HG03432 (cell line): ENCODE measurements around the gene DOP1B.
"Not testable (repeated sequence)": the region's sequence is repeated elsewhere in the genome, so short reads cannot be mapped to it uniquely, and the experiment has no call there.

ENCODE experiments used
- ATAC-seq: cut with Tn5 transposase; IDR thresholded peaks from one replicate; pipeline ENCODE4 v1.9.1; 2021; ENCODE audit warnings: mild to moderate bottlenecking, moderate library complexity; ENCODE audit not compliant: unreplicated experiment

DOP1B gene

DNA sequence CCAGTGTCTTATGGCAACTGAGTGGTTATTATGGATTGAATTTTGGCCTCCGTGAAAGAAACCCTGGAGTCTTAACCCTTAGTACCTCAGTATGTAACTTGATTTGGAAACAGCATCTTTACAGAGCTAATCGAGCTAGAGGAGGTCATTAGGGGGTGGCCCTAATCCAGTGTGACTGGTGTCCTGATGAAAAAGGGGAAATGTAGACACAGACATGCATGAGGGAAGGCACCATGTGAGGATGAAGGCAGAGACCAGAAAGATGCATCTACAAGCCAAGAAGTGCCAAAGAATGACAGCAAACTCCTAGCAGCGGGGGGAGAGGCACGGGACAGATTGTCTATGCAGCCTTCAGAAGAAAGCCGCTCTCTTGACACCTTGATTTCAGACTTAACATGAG is 14.7 kb downstream of the DOP1B start:
- no peak for ATAC-seq

DNA sequence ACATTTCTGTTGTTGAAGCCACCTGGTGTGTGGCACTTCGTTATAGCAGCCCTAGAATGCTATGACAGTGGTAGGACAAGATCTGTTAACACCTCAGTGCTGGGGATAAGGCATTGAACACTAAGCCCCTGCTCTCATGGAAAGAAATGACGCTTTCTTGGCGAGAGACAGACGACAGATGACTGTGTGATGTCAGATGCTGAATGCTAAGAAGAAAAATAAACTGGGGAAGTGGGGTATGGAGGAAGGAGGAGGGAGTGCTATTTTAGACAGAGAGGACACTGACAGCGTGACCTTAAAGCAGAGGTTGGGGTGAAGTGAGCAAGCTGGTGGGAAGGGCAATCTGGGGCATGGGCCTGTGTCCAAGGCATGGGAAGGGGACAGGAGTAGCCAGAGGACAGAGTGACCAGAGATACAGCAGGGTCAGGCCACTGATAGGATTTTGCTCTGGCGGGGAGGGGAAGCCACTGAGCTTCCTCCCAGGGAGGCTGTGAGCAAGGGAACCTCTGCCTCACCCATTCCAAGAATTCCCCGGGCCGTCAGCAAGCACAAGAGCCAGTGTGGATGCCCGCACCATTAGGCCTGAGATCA is 15.2 kb downstream of the DOP1B start:
- no peak for ATAC-seq

DNA sequence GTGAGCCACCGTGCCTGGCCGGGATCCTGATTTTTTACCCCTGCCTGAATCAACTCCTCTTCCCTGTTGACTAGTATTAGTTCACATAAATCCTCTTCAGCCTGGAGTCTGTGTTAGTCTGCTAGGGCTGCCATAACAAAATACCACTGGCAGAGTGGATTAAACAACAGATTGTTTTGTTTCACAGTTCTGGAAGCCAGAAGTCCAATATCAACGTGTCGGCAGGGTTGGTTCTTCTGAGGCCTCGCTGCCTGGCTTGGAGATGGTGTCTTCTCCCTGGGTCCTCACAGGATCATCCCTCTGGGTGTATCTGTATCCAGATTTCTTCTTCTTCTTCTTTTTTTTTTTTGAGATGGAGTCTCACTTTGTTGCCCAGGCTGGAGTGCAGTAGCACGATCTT is 18.2 kb downstream of the DOP1B start:
- no peak for ATAC-seq

DNA sequence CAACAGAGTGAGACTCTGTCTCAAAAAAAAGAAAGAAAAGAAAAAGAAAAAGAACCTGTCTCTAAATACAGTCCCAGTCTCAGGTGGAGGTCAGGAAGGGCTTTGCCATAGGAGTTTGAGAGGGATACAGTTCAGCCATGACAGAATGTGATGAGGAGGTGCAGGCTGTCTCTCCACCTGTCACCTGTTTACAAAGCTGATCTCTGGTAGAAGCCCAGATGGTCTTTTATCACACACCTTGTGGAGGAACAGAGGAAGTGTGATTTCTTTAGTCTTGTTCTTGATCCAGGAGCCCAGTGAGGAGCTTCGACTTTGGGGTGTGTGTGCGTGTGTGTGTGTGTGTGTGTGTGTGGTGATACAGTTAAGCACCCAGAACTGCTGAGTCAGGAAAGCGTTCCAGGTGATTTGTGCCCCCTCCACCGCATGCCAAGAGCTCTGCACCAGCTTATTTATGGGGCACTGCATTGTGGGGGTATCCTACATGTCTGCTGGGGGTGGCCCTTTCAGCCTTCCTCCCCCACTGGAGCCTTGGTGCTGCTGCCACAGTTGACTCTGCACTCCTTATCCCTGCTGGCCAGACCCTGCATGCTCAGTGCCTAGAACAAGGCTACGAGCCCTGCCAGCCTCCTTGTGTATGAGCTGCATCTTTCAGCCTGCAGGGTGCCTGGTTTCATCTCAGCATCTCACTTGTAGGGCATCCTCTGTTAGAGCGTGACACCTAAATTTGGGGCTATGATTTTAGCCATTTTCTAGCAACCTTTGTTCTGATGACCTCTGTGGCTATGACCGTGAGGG is 19.3 kb downstream of the DOP1B start:
- no peak for ATAC-seq

DNA sequence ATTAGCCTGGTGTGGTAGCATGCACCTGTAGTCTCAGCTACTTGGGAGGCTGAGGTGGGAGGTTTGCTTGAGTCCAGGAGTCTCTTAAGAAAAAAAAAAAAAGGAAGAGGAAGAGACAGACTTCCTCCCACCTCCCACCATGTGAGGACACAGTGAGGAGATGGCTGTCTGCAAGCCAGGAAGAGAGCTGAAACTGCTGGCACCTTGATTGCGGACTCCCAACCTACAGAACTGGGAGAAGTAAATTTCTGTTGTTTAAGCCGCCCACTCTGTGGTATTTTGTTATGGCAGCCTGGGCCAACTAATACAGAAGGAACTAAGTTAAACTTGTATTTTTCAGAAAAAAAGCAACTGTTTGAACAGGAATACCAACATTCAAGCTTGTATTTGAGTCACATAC is 21.7 kb downstream of the DOP1B start:
- no peak for ATAC-seq

DNA sequence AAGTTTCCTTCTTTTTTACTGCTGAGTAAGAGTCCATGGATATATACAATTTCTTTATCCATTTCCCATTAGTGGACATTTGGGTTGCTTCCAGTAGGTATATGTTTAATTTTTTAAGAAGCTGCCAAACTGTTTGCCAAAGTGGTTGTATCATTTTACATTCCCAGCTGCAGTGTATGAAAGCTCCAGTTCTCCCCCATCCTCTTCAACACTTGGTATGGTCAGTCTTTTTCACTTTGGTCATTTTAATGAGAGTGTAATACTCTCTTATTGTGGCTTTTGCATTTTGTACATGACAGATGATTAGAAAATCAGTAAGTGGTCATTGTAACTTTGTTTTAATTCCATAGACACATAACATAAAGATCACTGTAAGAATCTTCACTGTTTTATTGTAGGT is 22.5 kb downstream of the DOP1B start:
- no peak for ATAC-seq

DNA sequence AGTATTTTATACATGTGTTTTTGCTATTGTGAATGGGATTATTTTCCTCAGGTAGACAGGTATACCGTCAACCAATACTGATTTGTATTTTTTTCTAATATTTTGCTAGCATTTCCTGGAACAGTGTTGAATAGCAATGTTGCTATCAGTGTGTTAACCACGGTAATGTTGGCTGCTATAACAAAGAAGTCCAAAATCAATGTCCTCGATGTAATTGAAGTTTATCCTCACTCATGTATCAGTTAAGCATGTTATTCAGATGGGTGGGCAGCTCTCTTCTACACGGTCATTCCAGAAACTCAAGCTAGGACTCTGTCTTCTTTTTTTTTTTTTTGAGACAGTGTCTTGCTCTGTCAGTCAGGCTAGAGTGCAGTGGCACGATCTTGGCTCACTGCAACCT is 24.3 kb downstream of the DOP1B start:
- ATAC-seq = no peak

DNA sequence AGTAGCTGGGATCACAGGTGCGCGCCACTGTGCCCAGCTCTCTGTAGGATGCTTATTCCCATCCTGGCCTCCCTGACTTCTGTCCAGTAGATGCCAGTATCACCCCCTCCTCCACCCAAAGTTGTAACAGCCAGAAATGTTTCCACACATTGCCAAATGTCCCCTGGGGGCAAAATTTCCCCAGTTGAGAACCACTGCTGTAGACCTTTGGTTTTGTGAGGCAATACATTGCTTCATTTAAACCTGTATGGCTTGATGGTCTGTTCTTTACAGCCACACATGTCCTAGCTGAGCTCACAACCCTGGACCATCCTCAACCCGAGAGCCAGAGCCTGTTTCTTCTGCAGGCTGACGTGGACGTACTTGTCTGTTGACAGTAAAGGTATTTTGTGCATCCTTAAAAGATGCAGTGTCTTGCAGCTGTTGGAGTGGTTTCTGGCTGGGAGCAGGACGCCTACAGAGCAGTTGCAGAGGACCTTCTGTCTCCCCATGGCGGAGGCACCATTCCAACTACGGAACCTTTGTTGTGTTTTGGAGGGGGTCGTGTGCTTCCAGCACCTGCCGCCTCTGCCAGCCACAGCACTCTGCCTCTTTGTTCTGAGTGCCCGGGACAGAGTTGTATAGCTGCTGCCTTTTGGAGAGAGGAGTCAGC is 26.6 kb downstream of the DOP1B start:
- no peak for ATAC-seq

DNA sequence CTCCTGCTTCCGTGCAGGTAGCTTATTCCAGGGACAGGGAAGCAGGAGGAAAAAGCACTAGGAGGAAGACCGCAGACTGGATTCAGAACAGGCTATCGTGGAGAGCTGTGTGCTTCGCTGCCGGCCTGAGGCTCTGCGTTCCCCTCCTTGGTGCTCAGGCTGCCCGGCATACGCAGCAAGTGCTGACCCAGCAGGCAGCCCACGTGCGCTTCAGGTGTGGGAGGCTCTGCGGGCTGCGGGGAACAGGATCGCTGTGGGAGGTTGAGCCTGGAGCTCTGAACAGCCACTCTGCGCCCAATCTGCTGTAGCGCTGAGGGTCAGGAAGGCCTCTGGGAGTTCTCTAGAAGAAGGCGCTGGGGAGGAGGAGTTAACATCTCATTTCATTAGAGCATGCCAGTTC is 27.9 kb downstream of the DOP1B start:
- ATAC-seq = no peak

DNA sequence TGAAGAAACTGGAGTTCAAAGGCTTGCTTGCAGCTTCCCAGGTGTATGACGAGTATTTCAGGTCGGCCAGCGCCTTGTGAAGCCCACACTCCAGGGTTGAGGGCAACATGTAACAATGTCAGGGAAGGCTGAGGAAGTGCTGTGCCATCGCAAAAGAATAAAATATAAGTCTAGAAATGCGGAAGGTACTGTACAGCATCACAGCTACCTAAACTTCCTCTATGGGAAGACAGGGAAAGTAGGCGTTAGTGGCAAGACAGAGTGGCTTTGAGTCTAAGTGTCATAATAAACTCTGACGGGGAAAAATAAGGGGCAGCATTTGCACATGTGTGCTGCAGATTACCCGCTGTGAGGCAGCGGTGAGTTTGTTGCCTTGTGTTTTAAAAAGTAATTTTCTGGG is 28.9 kb downstream of the DOP1B start:
- no peak for ATAC-seq

DNA sequence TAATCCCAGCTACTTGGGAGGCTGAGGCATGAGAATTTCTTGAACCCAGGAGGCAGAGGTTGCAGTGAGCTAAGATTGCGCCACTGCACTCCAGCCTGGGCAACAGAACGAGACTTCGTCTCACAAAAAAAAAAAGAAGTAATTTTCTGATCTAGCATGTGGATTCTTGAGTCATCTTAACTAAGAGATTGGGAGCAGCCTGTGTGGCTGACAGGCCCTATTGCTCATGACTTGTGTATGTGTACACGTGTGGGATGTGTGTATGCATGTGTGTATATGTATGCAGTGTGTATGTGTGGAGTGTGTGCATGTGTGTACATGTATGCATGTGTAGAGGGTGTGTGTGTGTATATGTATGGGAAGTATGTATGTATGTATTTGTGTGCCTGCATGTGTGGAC is 29.5 kb downstream of the DOP1B start:
- no peak for ATAC-seq

DNA sequence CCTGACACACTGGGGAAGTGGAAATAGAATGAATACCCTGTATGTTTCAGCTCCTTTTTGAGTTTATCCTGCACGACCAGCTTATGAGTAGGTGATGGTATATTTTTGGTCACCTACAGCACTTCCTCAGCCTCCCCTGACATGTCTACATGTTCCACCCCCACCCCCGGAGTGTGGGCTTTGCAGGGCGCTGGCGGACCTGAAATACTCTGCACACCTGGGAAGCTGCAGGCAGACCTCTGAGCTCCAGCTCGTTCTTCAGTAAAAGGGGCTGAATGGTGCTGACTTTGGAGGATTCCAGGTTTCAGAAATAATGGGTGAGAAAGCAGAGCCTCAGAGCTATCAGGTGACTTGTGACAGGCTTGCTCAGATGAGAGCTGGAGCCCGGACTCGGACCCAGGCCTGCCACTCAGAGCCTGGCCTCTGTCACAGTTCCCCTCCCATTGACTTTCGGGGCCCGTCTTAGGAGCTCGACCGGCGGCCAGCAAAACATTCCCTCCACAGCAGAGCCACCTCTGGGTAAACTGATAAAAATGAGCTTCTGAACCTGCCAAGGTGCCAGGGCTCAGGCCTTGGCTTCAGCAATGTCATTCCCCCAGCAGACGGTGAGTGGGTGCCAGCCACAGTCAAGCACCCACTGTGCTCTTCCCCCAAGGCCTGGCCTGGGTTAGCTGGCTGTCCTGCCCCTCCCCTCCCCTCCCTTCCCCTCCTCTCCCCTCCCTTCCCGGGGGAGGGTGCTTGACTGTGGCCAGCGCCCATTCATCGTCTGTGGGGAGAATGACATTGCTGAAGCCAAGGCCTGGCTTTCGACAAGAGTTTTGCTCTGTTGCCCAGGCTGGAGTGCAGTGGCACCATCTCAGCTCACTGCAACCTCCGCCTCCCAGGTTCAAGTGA is 30.1 kb downstream of the DOP1B start:
- ATAC-seq = no peak

DNA sequence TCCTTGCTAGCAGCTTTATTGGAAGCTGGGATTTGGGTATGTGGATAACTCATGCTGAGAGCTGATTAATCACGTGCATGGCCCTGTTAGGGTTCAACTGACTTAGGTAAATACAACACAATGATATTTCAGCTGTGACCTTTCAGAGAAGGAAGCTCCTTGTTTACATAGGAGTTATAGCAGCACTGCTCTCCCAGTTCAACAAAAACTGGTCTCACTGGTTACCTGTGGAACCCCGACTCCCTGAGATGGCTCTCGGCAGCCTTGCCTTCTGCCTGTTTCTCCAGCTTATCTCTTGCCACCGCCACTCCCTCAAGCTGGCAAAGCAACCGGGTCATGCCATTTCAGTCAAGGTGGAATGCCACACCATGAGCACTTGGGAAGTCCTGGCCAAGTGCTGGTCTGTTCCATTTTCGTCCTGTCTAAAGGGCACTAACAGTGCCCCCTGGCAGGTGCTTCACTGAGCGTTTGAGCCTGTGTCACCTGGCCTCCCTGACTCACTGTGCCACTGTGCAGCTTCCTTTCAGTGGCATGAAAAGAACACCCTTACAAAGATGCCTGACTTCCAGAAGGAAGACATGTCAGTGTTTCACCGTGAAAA is 31.6 kb downstream of the DOP1B start:
- ATAC-seq = no peak

DNA sequence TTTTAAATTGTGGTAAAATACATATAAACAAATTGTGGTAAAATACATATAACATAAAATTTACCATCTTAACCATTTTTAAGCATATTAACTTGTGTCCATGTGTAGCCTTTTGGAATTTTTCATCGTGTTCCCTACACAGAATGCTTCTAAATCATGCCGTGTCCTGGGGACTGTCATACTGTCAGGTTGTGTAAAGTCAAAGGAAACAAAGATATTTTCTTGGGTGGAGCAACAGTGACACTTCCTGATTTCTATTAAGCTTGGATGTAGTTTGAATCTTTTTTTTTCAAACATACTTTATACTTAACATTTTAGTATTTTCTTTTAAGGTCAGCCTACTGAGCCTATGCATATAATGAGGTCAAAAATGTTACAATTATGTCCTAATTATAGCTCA is 32.3 kb downstream of the DOP1B start:
- ATAC-seq = no peak

DNA sequence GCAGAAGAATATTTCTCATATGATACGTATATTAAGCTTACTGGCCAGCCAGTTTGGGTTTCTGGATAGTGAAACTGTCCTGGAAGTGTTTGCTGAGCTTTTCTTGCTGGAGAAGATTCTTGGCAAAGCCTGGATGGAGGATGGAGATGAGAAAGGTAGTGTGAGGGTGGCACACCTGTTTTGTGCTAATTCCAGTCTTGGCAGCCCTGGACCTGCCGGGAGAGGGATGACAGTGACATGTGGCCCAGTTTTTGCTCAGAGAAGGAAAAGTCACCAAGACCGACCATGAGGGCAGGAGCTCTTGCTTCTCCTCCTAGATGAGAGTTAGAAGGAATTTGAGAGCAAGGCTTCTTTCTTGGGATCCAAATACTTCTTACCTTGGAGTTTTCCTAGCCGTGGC is 34.1 kb downstream of the DOP1B start:
- no peak for ATAC-seq

DNA sequence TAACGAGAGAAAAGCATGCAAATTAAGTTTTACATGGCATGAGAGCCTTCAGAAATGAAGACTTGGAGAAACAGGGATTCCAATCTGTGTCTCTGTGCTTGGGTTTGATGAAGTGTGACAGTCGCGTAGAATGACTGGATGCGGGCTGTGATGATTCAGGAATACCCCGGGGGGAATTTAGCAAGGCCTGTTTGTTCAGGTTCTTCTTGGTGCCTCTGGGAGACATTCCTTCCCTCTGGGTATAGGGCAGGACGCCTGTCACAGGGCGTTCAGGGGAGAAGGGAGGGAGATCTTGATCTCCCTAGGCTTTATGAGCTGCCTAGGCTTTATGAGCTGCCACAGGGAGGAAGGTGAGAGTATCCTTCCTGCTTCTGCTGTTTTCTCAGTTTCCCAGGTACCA is 36.6 kb downstream of the DOP1B start:
- no peak for ATAC-seq

DNA sequence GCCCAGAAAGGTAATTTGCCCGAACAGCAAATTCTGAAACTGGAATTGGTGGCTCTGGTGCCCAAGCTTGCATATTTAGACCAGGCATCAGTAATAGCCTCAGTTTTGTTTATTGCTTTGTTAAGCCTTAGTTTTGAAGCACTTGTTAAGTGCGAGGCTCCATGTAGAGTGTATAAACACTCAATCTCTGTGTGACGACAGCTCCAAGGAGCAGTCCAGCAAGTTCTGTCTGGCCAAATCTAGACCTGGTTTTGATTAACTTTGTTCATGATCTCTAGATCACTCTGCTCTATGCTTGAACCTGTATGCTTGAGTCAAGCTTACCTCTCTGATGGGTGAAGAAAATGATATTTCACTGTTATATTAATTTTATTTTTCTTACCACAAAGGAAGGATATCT is 37.4 kb downstream of the DOP1B start:
- no peak for ATAC-seq

DNA sequence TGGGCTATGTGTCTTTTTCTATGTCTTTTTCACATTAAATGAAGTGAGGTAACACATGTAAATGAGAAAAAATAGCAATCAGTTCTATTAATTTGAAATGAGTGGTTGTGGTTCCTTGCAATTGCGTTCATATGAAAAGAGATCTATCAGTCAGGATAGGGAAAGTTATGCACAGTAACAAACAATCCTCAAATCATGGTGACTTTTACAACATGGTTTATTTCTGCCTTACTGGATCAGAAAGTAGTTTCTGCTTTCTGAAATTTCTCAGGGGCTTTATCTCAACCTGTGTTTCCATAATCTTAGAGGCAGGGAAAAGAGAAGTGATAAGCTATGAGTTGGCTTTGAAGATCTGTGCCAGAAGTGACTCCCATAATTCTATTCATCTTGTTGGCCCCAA is 39.0 kb downstream of the DOP1B start:
- ATAC-seq = no peak

DNA sequence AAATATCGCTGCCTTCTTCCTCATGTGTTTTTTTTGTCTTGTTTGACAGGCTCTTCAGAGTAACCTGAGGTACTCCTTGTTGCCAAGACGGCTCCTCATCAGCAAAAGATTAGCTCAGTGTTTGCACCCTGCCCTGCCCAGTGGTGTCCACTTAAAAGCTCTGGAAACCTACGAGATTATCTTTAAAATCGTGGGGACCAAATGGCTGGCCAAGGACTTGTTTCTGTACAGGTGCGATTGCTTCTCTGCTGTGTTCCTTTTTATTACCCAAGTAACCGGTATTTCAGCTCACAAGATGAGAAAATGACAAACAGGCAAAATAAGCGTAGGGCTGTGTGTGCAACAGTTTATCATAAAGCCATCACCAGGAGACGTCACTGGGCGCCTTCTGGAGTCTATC is 42.4 kb downstream of the DOP1B start:
- no peak for ATAC-seq

DNA sequence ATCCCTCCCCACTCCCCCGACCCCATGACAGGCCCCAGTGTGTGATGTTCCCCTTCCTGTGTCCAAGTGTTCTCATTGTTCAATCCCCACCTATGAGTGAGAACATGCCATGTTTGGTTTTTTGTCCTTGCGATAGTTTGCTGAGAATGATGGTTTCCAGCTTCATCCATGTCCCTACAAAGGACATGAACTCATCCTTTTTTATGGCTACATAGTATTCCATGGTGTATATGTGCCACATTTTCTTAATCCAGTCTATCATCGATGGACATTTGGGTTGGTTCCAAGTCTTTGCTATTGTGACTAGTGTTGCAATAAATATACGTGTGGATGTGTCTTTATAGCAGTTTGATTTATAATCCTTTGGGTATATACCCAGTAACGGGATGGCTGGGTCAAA is 43.0 kb downstream of the DOP1B start:
- ATAC-seq = not testable (repeated sequence)

DNA sequence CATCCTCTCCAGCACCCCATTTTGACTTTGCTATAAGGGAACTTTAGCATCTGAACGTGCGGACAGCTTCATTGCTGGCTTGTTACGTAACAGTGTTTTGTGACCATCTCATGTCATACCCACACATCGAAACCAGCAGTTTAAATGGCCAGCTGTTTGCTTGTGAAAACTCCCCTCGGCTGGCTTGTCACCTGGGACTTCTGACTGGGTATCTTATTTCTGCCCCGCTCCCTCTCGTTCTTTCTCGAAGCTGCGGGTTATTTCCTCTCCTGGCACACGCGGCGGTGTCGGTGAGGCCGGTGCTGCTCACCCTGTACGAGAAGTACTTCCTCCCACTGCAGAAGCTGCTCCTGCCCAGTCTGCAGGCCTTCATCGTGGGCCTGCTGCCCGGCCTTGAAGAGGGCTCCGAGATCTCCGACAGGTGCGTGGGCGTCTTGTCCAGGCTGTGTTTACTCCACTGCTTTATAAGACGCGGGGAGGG is 43.5 kb downstream of the DOP1B start:
- ATAC-seq = no peak
